KMS-11 (cell line): Measurements from ENCODE around the gene HSDL1.

ENCODE experiments used
- H2AFZ ChIP-seq: fragments of 200-600 bp; sonication (generic); 2 replicates; pipeline ENCODE4 v1.6.1; 2016; ENCODE audit warnings: antibody characterized with exemption, mixed run types, low read depth
- H3K27ac ChIP-seq: fragments of 200-600 bp; sonication (generic); 2 replicates; pipeline ENCODE4 v1.6.1; 2016; ENCODE audit warnings: mild to moderate bottlenecking, mixed run types
- H3K27me3 ChIP-seq: fragments of 200-600 bp; sonication (generic); 2 replicates; pipeline ENCODE4 v1.6.1; 2017; ENCODE audit warnings: mild to moderate bottlenecking, low read depth, mixed run types, moderate library complexity; ENCODE audit not compliant: insufficient read depth
- H3K36me3 ChIP-seq: fragments of 200-600 bp; sonication (generic); 2 replicates; pipeline ENCODE4 v1.6.1; 2017; ENCODE audit warnings: mild to moderate bottlenecking, mixed run types; ENCODE audit not compliant: insufficient read depth
- H3K4me1 ChIP-seq: fragments of 200-600 bp; sonication (generic); 2 replicates; pipeline ENCODE4 v1.6.1; 2016; ENCODE audit warnings: mild to moderate bottlenecking, low read depth, mixed run types; ENCODE audit not compliant: poor library complexity, severe bottlenecking
- H3K4me2 ChIP-seq: fragments of 200-600 bp; sonication (generic); 2 replicates; pipeline ENCODE4 v1.7.0; 2016; ENCODE audit warnings: mild to moderate bottlenecking, mixed run types
- H3K4me3 ChIP-seq: fragments of 200-600 bp; sonication (generic); IDR thresholded peaks from 2 replicates; pipeline ENCODE4 v1.6.1; 2017; ENCODE audit warnings: low read depth, low read length, mixed read lengths; ENCODE audit not compliant: insufficient read depth
- H3K79me2 ChIP-seq: fragments of 200-600 bp; sonication (generic); 2 replicates; pipeline ENCODE4 v1.6.1; 2016; ENCODE audit warnings: low read depth, mixed run types; ENCODE audit not compliant: insufficient read depth
- H3K9ac ChIP-seq: fragments of 200-600 bp; sonication (generic); 2 replicates; pipeline ENCODE4 v1.6.1; 2016; ENCODE audit warnings: mild to moderate bottlenecking, mixed run types
- H4K20me1 ChIP-seq: fragments of 200-600 bp; sonication (generic); 2 replicates; pipeline ENCODE4 v1.6.1; 2016; ENCODE audit warnings: mild to moderate bottlenecking, mixed run types; ENCODE audit not compliant: insufficient read depth
- TF ChIP-seq, protein P1 (sequence below): fragments of 200-600 bp; sonication (generic); conservative IDR thresholded peaks from 2 replicates; pipeline ENCODE4 v1.6.1; 2017; ENCODE audit warnings: low read depth, mild to moderate bottlenecking, antibody characterized with exemption, low read length, moderate library complexity, mixed read lengths

HSDL1 gene

DNA sequence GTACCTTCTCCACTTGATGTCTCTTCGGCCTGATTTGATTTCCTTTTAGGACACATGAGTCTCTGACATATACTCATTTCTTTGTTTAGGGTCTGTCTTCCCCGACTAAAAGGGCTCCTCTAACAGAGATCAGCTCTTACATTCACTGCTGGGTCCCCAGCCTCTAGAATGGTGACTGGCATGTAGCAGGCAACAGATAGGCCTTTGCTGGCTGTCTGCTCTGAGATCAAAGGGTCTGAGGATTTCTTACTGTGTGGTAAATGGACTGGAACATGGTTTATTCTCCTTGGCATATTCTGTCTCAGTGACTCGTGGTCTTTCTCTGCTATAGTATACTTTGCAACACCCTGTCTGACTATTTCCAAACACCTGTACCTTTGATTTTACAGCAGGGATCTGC lies 16.8 kb upstream of the HSDL1 start:
- Histone ChIP-seq H4K20me1 (no peaks in the 10 kb centered on the region), H3K4me3 (no peak overlapping the region), H3K79me2 (no peaks in the 10 kb centered on the region), H3K4me2 (no peak overlapping the region), H3K4me1 (no peaks in the 10 kb centered on the region), H3K36me3 (no peaks in the 10 kb centered on the region), H3K27ac (no peak overlapping the region), H3K27me3 (no peaks in the 10 kb centered on the region; the same call in 1 of the 2 replicates), H2AFZ (no peak overlapping the region), H3K9ac (no peak overlapping the region)
- TF ChIP-seq, protein P1, sequence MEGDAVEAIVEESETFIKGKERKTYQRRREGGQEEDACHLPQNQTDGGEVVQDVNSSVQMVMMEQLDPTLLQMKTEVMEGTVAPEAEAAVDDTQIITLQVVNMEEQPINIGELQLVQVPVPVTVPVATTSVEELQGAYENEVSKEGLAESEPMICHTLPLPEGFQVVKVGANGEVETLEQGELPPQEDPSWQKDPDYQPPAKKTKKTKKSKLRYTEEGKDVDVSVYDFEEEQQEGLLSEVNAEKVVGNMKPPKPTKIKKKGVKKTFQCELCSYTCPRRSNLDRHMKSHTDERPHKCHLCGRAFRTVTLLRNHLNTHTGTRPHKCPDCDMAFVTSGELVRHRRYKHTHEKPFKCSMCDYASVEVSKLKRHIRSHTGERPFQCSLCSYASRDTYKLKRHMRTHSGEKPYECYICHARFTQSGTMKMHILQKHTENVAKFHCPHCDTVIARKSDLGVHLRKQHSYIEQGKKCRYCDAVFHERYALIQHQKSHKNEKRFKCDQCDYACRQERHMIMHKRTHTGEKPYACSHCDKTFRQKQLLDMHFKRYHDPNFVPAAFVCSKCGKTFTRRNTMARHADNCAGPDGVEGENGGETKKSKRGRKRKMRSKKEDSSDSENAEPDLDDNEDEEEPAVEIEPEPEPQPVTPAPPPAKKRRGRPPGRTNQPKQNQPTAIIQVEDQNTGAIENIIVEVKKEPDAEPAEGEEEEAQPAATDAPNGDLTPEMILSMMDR: no peak

DNA sequence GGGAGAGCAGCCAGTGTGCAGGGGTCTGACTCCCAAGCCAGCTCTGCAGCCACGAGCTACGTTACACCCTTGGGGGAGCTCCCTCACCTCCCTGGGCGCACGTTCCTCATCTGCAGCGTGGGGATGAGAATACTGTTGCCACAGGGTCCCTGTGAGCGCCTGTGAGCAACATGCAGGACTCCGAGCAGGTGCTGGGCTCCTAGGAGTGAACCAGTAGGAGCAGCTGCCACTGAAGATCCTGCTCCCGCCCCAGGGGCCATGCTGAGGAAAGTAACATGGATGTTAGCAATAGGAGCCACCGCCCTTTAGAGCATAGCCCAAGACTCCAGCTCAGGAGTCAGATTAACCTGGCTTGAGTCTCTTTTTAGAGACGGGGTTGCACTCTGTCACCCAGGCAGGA lies 16.1 kb upstream of the HSDL1 start:
- H3K4me1 ChIP-seq: no peaks in the 10 kb centered on the region
- H3K9ac ChIP-seq: no peak overlapping the region
- H3K27me3 ChIP-seq: no peaks in the 10 kb centered on the region; the same call in 1 of the 2 replicates
- H3K36me3 ChIP-seq: no peaks in the 10 kb centered on the region
- no peaks in the 10 kb centered on the region for H4K20me1 ChIP-seq
- H2AFZ ChIP-seq: no peak overlapping the region
- H3K27ac ChIP-seq: no peak overlapping the region
- no peak overlapping the region for H3K4me2 ChIP-seq
- no peak overlapping the region for H3K4me3 ChIP-seq
- H3K79me2 ChIP-seq: no peaks in the 10 kb centered on the region
- TF ChIP-seq, protein P1: no peak

DNA sequence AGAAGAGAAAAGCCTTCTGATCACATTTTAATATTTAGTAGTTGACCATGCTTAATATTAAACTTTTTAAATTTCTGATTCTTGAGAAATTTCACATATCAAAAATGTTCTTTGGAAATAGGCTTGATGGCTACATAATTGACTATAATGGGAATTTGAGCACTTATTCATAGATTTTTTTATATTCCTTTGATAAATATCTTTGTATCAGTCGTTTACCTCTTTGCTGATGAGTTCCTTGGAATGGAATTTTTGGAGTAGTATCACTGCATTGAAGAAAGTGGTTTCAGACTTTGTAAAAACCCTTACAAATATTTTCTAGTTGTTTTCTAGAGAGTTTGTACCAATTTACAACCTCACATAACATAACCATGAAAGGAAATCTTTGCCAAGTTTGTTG lies 14.8 kb upstream of the HSDL1 start:
- Histone ChIP-seq H3K9ac (no peak overlapping the region), H3K27ac (no peak overlapping the region), H4K20me1 (no peaks in the 10 kb centered on the region), H3K27me3 (no peaks in the 10 kb centered on the region; the same call in 1 of the 2 replicates), H3K4me2 (no peak overlapping the region), H3K4me3 (no peak overlapping the region), H3K36me3 (no peaks in the 10 kb centered on the region), H3K4me1 (no peaks in the 10 kb centered on the region), H2AFZ (no peak overlapping the region), H3K79me2 (no peaks in the 10 kb centered on the region)
- TF ChIP-seq, protein P1: no peak

DNA sequence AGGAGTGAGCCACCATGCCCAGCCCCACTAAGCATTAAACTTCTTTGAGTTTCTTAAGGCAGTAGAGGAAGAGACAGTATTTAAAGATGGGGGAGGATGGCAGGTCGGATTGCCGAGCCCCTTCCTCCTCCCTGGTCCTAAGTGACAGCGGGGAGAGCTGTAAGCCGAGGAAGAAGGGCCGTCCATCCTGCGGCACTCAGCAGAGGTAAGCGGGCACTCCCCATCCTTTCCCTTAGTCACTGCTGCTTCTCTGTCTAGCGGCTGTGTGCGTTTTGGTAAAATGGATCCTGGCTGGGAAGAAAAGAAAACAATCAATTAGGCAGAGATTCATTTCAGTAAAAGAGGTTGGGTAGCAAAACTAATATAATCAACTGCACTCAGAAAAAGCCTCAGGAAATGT lies 14.0 kb upstream of the HSDL1 start:
- TF ChIP-seq, protein P1: no peak
- Histone ChIP-seq H3K79me2 (no peaks in the 10 kb centered on the region), H2AFZ (no peak overlapping the region)

More for the DNA sequence above, 14.0 kb upstream of the HSDL1 start:
- Histone ChIP-seq H3K4me3 (no peak overlapping the region), H3K27me3 (no peaks in the 10 kb centered on the region; the same call in 1 of the 2 replicates), H3K27ac (no peak overlapping the region), H3K36me3 (no peaks in the 10 kb centered on the region), H3K4me2 (no peak overlapping the region), H3K9ac (no peak overlapping the region), H4K20me1 (no peaks in the 10 kb centered on the region), H3K4me1 (no peaks in the 10 kb centered on the region)
